Esophagus muscularis mucosa (tissue), 3 donors: ENCODE measurements around the gene MPPED1.

Experiments
- CTCF ChIP-seq, 3 experiments: fragments of 200-600 bp in 2 of 3; fragments of 450-650 bp in 1 of 3; sonication (generic) in 2 of 3; IDR thresholded peaks; one replicate each; pipeline ENCODE4 v1.5.1; 2017 to 2019; ENCODE audit warnings: antibody characterized with exemption in 3 of 3, mild to moderate bottlenecking in 2 of 3, moderate library complexity in 1 of 3
- POLR2A ChIP-seq: fragments of 450-650 bp; IDR thresholded peaks from one replicate; pipeline ENCODE4 v1.6.1; 2017; ENCODE audit warnings: antibody characterized with exemption, moderate library complexity, mild to moderate bottlenecking, low read depth

- TF ChIP-seq CTCF (IDR thresholded peaks at IDR 0.05) (no peak), POLR2A (no peak)
Measured at GRCh38 chr22:43425976-43426785, 14.4 kb downstream of the MPPED1 start.
